OCI-LY3 (cell line): Measurements from ENCODE around the gene CISD1.
A peak's percentile ranks its signal among the peaks of the same experiment; 100 is the strongest.

ENCODE experiments used
- H2AFZ ChIP-seq: fragments of 200-600, 300-600 bp; shearing (Covaris generic); 2 replicates; pipeline ENCODE4 v1.6.0; 2014; ENCODE audit warnings: antibody characterized with exemption, low read depth, low read length
- H3K27ac ChIP-seq: fragments of 200-600, 300-600 bp; sonication (generic); 2 replicates; pipeline ENCODE4 v1.5.1; 2014; ENCODE audit warnings: mild to moderate bottlenecking, low read length, moderate library complexity, mixed read lengths
- H3K27me3 ChIP-seq: fragments of 200-600, 300-600 bp; sonication (generic); 2 replicates; pipeline ENCODE4 v1.6.1; 2014; ENCODE audit warnings: low read depth, low read length, mixed read lengths
- H3K36me3 ChIP-seq: fragments of 200-600, 300-600 bp; sonication (generic); replicated peaks from 2 replicates; pipeline ENCODE3; 2014; ENCODE audit warnings: low read depth, low read length, mixed read lengths
- H3K4me1 ChIP-seq: fragments of 300-600, 200-600 bp; sonication (generic); 2 replicates; pipeline ENCODE4 v1.6.1; 2014; ENCODE audit warnings: low read length, mixed read lengths
- H3K4me2 ChIP-seq: fragments of 200-600, 300-600 bp; sonication (generic); 2 replicates; pipeline ENCODE4 v1.6.1; 2014; ENCODE audit warnings: low read length, mixed read lengths
- H3K4me3 ChIP-seq: fragments of 300-600, 200-600 bp; sonication (generic); 2 replicates; pipeline ENCODE4 v1.5.1; 2014; ENCODE audit warnings: antibody characterized with exemption, mild to moderate bottlenecking, low read length, moderate library complexity
- H3K79me2 ChIP-seq: fragments of 300-600, 200-600 bp; shearing (Covaris generic); 2 replicates; pipeline ENCODE4 v1.6.1; 2014; ENCODE audit warnings: mild to moderate bottlenecking, low read length, mixed read lengths
- H3K9ac ChIP-seq: fragments of 300-600, 200-600 bp; shearing (Covaris generic); 2 replicates; pipeline ENCODE4 v1.6.0; 2014; ENCODE audit warnings: mild to moderate bottlenecking, low read length, moderate library complexity
- H3K9me3 ChIP-seq: fragments of 200-600, 300-600 bp; shearing (Covaris generic); 2 replicates; pipeline ENCODE4 v1.6.1; 2014; ENCODE audit warnings: low read length, mixed read lengths; ENCODE audit not compliant: insufficient read depth
- H4K20me1 ChIP-seq: fragments of 200-600, 300-600 bp; sonication (generic); 2 replicates; pipeline ENCODE4 v1.6.1; 2016; ENCODE audit warnings: low read length, mixed read lengths; ENCODE audit not compliant: insufficient read depth
- CTCF ChIP-seq: fragments of 200-600, 300-600 bp; sonication (generic); IDR thresholded peaks from 2 replicates; pipeline ENCODE4 v1.5.1; 2014; ENCODE audit warnings: antibody characterized with exemption, low read length, low read depth
- EZH2phosphoT487 ChIP-seq: fragments of 200-600 bp; shearing (Covaris generic); IDR thresholded peaks from 2 replicates; pipeline ENCODE4 v1.6.1; 2018; ENCODE audit warnings: antibody characterized with exemption, mixed run types, low read depth

The CISD1 gene

DNA sequence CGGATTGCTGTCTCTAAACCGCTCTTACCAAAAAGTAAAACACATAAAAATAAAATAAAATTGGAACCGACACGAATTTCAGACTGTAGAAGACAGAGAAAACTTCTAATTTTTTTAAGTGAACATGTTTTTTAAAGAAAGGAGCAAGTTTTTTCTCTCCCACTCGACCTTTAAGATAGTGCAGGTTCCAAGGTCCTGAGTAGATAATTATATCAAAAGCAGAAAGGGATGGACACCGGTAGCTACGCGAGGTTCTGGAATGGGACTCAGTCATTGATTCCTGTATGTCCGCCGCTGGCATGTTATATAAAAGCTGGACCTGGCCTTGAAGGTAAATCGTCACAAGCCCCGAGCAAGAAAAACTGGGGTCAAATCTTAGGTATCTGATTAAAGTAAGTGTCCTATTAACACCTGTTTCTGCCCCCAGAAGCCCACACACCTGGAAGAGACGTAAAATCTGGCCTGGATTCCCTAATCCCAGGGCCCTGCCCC is 462 bp upstream of the CISD1 start:
- Histone ChIP-seq H2AFZ (peak overlapping the region; percentile 91), H3K4me3 (peak overlapping the region; percentile 96), H4K20me1 (peaks cover 6% of the 10 kb centered on the region), H3K9ac (peak overlapping the region; percentile 61), H3K4me2 (peak overlapping the region; percentile 73), H3K27me3 (no peaks in the 10 kb centered on the region), H3K9me3 (no peaks in the 10 kb centered on the region), H3K36me3 (no peaks in the 10 kb centered on the region), H3K79me2 (peaks cover 80% of the 10 kb centered on the region), H3K27ac (peak overlapping the region; percentile 70), H3K4me1 (peaks cover 13% of the 10 kb centered on the region)
- TF ChIP-seq EZH2phosphoT487 (no peak), CTCF (no peak)

- no peaks in the 10 kb centered on the region for H3K36me3 ChIP-seq
- H3K27ac ChIP-seq = no peak overlapping the region
- H3K4me1 ChIP-seq = peaks cover 8% of the 10 kb centered on the region
- TF ChIP-seq EZH2phosphoT487 (no peak), CTCF (no peak)
- H3K79me2 ChIP-seq = peaks cover 73% of the 10 kb centered on the region
- peak overlapping the region; percentile 78 for H3K9ac ChIP-seq
- H3K4me2 ChIP-seq = peak overlapping the region; percentile 65
- H3K9me3 ChIP-seq = no peaks in the 10 kb centered on the region
- H2AFZ ChIP-seq = peak overlapping the region; percentile 74; the same call in 1 of the 2 replicates
- peaks cover 3% of the 10 kb centered on the region; the same call in 1 of the 2 replicates for H4K20me1 ChIP-seq
- H3K4me3 ChIP-seq = peak overlapping the region; percentile 96
- H3K27me3 ChIP-seq = no peaks in the 10 kb centered on the region
These were observed 874 bp downstream of the CISD1 start for GRCh38 chr10:58269782-58270290.

- Histone ChIP-seq H3K9ac (no peak overlapping the region), H3K27me3 (no peaks in the 10 kb centered on the region), H3K79me2 (peaks cover 41% of the 10 kb centered on the region), H3K4me2 (no peak overlapping the region), H3K27ac (no peak overlapping the region), H3K4me3 (no peak overlapping the region), H3K4me1 (no peaks in the 10 kb centered on the region; the same call in 1 of the 2 replicates), H2AFZ (no peak overlapping the region), H3K36me3 (peaks cover 3% of the 10 kb centered on the region), H3K9me3 (no peaks in the 10 kb centered on the region), H4K20me1 (0 out of 2 replicates have a peak, but pooled peaks cover 3% of the 10 kb centered on the region)
- TF ChIP-seq EZH2phosphoT487 (no peak), CTCF (no peak)
These were observed 6.3 kb downstream of the CISD1 start for GRCh38 chr10:58275261-58275660.

GRCh38 chr10:58275908-58276307 is 6.9 kb downstream of the CISD1 start:
- no peak overlapping the region for H3K27ac ChIP-seq

More at GRCh38 chr10:58275908-58276307, 6.9 kb downstream of the CISD1 start:
- Histone ChIP-seq H3K4me1 (peaks cover 4% of the 10 kb centered on the region), H3K4me3 (no peak overlapping the region), H2AFZ (no peak overlapping the region), H3K27me3 (no peaks in the 10 kb centered on the region), H3K4me2 (no peak overlapping the region), H3K36me3 (peaks cover 3% of the 10 kb centered on the region), H3K79me2 (peaks cover 35% of the 10 kb centered on the region), H3K9ac (no peak overlapping the region), H4K20me1 (0 out of 2 replicates have a peak, but pooled peaks cover 3% of the 10 kb centered on the region), H3K9me3 (no peaks in the 10 kb centered on the region)
- TF ChIP-seq CTCF = no peak
